Colon (tissue), 2 donors: Measurements from ENCODE around the gene ATM.
"Not testable (repeated sequence)": the region's sequence is repeated elsewhere in the genome, so short reads cannot be mapped to it uniquely, and the experiment has no call there.

ENCODE experiments used
- FAIRE-seq: peaks from 2 replicates; lab custom pipeline; 2012; peaks lifted over from hg19 to GRCh38; lab: Jason Lieb, UNC
- donor health status: control.
- donor health status: control.

The ATM gene

DNA sequence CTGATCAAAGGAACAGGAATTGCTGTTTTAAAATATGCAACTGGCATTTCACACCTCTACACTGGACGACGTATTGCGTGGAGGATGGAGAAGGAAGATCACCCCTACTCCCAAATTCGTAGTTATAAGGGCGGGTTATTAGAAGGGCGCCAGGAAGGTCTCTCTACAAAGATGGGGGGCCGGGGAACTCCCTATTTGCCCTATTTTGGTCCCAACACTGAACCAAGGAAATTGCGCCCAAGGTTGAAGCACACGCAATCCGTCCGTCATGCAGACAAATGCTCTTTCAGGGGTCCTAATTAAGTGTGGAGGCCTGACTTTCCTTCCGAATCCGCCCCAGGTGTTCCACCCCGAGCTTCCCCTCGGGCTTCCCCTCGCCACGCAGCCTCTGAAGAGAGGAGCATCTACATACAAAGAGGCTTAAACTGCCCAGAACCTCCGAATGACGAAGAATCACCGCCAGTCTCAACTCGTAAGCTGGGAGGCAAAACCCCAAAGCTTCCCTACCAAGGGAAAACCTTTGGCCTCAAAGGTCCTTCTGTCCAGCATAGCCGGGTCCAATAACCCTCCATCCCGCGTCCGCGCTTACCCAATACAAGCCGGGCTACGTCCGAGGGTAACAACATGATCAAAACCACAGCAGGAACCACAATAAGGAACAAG, 825 bp upstream of the ATM start:
- no peak for FAIRE-seq

DNA sequence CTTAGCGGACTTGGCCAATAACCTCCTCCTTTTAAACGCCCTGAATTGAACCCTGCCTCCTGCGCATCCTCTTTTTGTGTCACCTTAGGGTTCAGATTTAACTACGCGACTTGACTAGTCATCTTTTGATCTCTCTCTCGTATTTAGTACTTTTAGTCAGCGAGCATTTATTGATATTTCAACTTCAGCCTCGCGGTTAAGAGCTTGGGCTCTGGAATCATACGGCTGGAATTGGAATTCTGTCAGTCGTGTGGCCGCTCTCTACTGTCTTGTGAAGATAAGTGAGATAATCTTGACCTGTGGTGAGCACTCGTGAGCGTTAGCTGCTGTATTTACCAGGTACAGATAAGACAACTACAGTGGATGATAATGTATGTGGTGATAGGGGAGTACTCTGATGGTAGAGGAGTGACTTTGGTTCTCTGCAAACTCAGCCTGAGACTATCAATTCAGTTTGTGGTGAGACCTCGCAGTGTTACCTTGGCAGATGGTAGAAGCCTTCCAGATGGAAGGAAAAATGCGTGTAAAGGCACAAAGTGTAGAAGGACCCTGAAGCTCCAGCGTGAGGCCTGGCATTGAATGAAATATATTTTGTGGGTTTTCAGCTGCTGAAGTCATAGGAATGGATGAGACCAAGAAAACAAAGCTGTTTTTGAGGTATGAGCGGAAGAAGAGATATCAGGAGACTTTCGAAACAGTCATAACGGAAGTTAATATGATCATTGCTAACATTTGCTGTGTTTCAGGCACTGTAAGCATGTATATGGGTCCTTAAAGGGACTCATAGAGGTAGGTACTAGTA, 682 bp downstream of the ATM start:
- no peak for FAIRE-seq

DNA sequence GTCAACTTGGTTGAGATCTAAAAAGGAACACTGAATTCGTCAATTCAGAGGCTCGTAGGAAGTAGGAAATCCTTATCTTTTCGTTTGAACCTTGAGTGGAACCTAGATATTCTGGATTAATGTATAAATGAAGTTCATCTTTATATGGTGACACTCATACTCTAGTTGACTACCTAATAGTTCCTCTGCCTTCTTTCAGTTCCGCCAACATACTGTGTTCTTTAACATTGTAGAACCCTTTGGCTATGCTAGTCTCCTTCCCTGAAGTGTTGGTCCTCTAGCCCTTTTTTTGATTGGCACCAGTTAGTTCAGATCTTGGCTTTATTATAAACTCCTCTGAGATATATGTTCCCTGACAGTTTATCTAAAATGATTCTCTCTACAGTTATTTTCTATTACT, 1.5 kb downstream of the ATM start:
- FAIRE-seq: no peak

DNA sequence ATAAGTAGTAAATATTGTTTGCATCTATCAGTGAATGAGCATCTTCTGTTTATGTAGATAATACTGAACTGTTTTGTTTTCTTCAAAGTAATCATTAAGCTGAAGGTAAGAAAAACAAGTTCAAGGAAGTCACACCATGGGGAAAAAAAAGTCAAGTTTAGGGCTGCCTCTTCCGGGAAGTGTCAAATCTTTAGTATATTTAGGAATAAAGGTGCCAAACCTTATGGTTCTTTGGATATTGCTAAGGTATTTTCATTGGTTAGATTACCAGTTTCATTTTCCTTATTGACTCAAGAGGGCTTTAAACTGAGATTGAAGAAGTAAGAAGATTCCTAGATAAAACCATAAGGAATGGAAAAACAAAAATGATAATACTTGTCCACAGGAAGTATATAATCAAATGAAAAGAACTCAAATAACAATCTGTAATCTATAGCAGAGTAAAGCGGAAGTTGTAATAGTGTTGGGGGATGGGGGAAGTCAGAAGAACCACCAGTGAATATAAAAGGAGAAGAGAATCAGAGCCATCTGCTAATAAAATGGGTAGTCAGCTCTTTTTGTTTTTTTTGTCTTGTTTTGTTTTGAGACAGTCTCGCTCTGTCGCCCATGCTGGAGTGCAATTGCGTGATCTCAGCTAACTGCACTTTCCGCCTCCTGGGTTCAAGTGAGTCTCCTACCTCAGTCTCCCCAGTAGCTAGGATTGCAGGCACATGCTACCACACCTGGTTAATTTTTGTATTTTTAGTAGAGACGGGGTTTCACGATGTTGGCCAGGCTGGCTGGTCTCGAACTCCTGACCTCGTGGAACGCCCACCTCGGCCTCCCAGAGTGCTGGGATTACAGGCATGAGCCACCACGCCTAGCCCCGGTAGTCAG, 2.3 kb downstream of the ATM start:
- no peak for FAIRE-seq

DNA sequence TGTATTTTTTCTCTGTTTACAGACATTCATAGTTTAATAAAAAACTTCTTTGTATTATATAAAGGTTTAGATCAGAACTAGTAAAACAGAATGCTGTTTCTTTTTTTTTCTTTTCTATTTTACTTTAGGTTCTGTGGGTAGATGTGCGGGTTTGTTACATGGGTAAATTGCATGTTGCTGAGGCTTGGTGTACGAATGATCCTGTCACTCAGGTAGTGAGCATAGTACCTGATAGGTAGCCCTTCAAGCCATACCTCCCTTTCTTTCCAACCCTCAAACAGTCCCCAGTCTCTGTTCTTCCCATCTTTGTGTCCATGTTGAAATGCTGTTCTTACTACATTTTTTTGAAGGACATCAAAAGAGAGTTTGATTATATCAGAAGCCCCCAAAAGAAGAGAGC, 3.2 kb downstream of the ATM start:
- no peak for FAIRE-seq

DNA sequence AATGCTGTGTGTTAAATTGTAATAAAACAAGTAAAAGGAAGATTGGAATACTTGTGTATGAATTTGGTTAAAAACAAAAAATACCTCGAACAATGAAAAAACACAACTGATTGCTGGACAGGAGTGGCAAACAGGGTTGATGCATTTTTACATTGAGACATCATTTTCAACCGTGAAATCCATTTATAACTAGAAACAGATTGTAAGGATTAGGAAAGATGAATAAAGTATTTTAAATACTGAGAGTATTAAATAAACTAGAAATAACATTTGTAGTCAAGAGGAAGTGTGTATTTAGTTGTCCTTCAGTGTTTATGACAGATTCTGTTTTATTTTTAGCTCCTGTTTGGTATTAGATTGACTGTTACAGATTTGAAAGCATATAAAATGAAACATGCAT, 5.4 kb downstream of the ATM start:
- no peak for FAIRE-seq

DNA sequence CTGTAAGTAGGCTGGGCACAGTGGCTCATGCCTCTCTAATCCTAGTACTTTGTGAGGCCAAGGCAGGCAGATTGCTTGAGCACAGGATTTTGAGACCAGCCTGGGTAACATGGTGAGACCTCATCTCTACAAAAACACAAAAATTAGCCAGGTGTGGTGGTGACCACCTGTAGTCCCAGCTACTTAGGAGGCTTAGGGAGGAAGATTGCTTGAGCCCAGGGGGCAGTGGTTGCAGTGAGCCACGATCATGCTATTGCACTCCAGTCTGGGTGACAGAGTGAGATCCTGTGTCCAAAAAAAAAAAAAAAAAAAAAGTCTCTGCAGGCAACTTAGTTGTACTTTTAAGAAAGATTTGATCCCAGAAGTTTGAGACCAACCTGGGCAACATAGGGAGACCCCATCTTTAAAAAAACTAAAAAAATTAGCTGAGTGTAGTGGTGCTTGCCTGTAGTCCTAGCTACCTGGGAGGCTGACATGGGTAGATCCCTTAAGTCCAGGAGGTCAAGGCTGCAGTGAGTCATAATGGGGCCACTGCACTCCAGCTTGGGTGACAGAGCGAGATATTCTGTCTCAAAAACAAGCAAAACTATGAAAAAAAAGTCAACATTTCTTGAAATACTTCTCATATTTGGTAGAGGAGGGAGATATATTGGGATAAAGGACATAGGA, 10.5 kb downstream of the ATM start:
- no peak for FAIRE-seq

DNA sequence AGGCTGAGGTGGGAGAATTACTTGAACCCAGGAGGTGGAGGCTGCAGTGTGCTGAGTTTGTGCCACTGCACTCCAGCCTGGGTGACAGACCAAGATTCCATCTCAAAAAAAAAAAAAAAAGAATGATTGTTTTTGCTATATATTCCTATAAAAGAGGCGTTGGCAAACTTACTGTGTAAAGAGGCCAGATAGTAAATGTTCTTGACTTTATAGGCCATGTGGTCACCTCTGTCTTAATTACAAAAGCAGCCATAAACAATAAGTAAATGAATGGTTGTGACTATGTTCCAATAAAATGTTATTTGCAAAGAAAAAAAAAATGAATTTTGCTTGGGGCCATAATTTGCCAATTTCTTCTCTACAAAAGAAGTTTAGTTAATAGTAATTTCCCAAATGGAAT, 12.3 kb downstream of the ATM start:
- no peak for FAIRE-seq

DNA sequence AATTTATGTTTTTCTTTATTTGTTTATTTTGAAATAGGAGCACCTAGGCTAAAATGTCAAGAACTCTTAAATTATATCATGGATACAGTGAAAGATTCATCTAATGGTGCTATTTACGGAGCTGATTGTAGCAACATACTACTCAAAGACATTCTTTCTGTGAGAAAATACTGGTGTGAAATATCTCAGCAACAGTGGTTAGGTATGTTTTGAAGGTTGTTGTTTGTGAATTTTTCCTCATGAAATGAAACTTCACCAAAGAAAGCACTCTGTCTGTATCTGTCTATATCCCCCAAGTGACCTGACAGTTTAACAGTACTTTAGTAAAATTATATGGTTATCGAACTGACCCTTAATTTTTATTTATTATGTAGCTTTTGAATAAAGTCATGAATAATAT, 12.8 kb downstream of the ATM start:
- FAIRE-seq: no peak

DNA sequence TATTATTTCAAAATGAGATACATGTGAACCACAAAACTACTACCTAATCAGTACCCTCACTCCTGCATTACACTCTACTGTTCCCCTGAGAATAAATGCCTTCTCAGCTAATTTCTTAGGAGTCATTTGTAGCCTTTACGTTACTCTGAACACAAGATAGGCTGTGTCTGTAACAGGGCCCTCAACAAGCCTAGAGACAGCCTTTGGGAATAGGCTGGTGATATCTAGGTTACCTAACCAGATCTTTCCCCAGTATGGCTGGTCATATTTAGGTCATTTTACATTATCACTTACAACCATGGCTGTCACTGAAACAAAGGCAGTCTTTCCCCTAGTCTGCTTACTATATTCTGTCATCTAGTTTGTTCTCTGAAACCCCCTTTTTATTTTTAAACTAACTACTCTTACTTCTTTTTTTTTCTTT, 14.2 kb downstream of the ATM start:
- no peak for FAIRE-seq

DNA sequence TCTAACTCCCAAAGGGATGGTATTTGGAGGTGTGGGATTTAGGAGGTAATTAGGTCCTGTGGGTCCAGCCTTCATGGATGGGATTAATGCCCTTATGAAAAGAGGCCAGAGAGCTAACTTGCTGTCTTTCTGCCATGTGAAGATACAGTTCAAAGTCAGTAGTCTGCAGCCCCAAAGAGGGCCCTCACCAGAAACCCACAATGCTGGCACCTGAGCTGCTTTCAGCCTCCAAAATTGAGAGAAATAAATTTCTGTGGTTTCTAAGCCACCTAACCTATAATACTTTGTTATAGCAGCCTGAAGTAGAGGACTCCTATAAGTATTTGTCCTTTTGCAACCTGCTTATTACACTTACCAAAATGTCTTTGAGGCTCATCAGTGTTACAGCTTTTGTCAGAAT, 16.2 kb downstream of the ATM start:
- no peak for FAIRE-seq

DNA sequence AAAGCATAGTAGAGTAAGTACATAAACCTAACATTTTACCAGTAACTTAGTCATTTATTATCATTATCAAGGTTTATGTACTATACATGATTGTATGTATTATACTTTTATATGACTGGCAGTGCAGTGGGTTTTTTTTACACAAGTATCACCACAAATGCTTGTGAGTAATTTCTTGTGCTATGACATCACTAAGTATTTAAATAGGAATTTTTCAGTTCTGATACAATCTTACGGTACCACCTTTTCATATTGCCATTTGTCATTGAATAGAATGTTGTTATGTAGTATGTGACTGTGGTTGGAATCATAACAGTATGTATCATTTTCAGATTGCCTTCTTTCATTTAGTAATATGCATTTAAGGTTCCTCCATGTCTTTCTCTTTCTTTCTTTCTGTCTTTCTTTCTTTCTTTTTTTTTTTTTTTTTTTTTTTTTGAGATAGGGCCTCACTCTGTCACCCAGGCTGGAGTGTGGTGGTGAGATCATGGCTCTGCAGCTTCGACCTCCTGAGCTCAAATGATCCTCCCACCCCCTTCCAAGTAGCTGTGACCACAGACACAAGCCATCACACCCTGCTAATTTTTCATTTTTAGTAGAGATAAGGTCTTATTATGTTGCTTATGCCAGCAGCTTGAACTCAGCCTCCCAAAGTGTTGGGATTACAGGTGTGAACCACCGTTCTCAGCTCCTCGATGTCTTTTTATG, 18.6 kb downstream of the ATM start:
- FAIRE-seq: no peak

DNA sequence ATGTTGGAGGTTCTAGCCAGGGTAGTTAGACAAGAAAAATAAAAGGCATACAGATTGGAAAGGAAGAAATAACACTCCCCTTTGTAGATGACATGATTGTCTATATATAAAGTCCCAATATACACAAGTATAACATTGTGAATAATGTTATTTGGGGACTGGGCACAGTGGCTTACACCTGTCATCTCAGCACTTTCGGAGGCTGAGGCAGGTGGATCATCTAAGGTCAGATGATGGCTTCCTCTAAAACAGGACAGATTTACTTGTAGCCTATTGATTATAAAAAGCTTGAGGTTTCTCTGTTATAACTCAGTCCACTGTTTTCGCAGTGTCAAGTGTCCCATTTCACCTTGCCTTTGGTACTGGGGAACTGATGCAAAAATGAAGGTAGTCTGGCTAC, 19.6 kb downstream of the ATM start:
- no peak for FAIRE-seq

DNA sequence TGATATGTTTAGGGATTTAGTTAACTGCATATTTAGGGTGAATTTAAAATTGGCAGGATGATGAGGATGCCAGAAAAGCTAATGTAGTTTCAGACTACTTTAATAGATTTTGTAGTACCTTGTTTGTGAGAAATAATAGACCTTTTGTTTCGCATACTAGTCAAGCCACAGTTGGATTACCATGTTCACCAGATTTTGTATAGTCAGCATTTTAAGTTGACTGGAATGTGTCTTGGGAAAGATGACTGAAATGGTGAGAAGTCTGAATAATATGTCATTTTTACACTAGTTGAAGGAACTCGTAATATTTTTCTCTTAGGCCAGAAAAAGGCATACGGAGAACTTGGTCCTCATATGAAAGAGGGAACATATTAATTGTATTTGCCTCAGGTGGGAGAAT, 23.4 kb downstream of the ATM start:
- no peak for FAIRE-seq

DNA sequence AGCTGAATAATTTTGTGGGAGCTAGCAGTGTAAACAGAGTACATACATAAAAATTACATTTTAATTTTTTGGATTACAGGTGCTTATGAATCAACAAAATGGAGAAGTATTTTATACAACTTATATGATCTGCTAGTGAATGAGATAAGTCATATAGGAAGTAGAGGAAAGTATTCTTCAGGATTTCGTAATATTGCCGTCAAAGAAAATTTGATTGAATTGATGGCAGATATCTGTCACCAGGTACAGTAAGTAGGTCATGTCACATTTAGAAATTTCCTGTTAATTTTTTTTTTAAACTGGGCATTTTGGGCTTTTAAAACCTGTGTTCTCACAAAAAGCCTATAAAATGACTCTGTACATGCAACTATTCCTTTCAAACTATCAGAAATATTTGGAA, 24.0 kb downstream of the ATM start:
- FAIRE-seq: no peak

DNA sequence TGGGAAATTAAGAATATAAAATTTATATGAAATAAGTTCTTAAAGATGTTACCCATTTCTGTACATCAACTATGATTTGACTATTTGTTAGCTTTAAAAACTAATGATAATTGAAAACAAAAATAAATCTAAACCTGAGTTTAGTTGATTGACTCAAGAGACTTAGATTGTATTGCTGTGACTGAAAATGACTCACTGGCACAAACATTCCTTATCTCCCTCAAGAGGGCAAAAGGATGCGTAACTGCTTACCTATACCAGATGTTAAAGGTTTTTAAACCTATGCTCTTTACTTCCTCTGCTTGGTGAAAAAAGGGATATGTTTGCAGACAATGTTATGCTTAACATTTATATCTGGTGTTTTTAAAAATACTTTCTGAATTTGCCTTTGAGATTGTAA, 30.3 kb downstream of the ATM start:
- no peak for FAIRE-seq

DNA sequence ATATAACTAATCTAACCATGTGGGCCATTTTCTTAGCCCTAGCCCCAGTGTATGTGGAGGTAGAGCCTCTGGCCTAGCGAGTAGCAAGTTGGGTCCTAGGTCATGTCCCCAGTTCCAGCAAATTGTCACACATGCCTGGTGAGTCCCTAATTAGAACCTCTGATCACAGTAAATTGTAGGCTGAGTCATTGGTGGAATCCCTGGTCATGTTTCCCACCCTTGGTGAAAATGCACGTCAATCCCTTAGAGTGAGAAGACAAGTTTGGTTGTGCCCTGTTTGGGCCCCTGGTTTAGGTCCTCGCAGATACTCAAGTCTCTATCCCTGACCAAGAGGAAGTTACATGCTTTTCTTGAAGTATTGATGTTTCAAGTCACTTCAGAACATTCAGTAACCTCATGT, 46.7 kb downstream of the ATM start:
- no peak for FAIRE-seq

DNA sequence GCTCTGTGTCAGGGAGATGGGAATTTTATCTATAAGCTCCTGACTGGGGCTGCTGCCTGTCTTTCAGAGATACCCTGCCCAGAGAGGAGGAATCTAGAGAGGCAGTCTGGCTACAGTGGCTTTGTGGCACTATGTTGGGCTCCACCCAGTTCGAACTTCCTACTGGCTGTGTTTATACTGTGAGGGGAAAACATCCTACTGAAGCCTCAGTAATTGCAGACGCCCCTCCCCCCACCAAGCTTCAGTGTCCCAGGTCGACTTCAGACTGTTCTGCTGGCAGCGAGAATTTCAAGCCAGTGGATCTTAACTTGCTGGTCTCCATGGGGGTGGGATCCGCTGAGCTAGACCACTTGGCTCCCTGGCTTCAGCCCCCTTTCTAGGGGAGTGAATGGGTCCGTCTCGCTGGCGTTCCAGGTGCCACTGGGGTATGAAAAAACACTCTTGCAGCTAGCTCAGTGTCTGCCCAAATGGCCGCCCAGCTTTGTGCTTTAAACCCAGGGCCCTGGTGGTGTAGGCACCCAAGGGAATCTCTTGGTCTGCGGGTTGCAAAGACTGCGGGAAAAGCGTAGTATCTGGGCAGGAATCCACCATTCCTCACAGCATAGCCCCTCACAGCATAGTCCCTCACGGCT, 54.2 kb downstream of the ATM start:
- not testable (repeated sequence) for FAIRE-seq

DNA sequence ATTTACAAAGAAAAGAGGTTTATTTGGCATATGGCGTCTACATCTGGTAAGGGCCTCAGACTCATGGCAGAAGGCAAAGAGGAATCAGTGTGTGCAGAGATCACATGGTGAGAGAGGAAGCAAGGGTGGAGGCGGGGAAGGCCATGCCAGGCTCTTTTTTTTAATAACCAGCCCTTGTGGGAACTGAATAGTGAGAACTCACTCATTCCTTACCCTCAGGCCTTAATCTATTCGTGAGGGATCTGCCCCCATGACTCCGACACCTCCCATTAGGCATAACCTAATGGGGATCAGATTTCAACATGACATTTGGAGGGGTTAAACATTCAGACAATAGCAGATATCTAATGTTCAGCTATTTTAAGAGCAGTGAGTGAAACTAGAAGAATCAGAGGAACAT, 55.7 kb downstream of the ATM start:
- FAIRE-seq: no peak

DNA sequence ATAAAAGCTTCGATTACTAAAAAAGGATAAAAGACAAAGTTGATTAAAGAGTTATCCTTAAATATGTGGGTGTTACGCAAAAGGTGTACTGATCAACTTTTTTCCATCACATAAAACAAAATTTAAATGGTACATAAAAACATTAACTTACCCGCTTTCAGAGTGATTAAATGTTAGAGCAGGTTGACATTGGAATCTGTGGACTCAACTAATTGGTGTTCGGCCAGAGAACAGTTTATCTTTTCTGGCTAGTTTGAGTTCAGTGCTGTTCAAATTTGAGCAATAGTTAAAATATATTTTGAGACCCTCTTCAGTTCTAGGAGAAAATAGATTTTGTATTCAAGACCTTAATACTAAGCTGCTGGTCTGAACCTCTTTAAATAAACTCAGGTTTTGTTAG, 56.1 kb downstream of the ATM start:
- no peak for FAIRE-seq

DNA sequence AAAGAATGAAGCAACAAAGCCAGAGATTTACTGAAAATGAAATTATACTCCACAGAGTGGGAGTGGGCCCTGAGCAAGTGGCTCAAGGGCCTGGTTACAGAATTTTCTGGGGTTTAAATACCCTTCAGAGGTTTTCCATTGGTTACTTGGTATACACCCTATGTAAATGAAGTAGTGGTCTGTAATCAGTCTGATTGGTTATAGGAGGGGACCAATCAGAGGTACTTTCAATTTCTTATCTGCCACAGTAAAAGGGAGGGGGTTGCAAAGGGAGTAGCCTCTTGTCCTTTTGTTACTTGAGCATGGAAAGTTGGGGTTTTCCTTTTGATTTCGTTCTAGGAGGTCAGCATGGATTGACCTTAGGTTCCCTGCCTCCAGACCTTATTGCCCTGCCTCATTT, 63.5 kb downstream of the ATM start:
- no peak for FAIRE-seq
